HepG2 (cell line): ENCODE data around the gene CYB5A. TPM values are rescaled to one million over a fixed set of nuclear protein-coding genes. Genes with fewer than 3 reads are reported as not detected.

Experiments
- FOXO1 ChIP-seq: sonication (generic); formaldehyde crosslinking; IDR thresholded peaks from 2 replicates; pipeline ENCODE4 v1.4.0; 2020; ENCODE audit warnings: missing genetic modification reagents
- NFKB2 ChIP-seq: sonication (generic); formaldehyde crosslinking; IDR thresholded peaks from 2 replicates; pipeline ENCODE4 v1.4.0; 2020; ENCODE audit warnings: missing genetic modification reagents, borderline replicate concordance
- PAWR ChIP-seq: sonication (generic); formaldehyde crosslinking; IDR thresholded peaks from 2 replicates; pipeline ENCODE4 v1.4.0; 2020; ENCODE audit warnings: missing genetic modification reagents, mild to moderate bottlenecking, borderline replicate concordance
- PLRG1 ChIP-seq: fragments of 450-650 bp; conservative IDR thresholded peaks from 2 replicates; pipeline ENCODE4 v1.6.1; 2016
- RCOR2 ChIP-seq: IDR thresholded peaks from 2 replicates; pipeline ENCODE4 v1.6.1; 2016; ENCODE audit warnings: missing biosample characterization, missing genetic modification reagents
- SIX4 ChIP-seq: sonication (generic); formaldehyde crosslinking; IDR thresholded peaks from 2 replicates; pipeline ENCODE4 v1.4.0; 2020; ENCODE audit warnings: missing genetic modification reagents
- SKI ChIP-seq: fragments of 450-650 bp; IDR thresholded peaks from one replicate; pipeline ENCODE4 v1.6.1; 2018; ENCODE audit warnings: mild to moderate bottlenecking; ENCODE audit not compliant: partially characterized antibody
- SRF ChIP-seq: IDR thresholded peaks from 2 replicates; pipeline ENCODE4 v1.6.1; 2011; ENCODE audit warnings: mild to moderate bottlenecking, low read depth, low read length, moderate library complexity
- TSC22D2 ChIP-seq: sonication (generic); formaldehyde crosslinking; IDR thresholded peaks from 2 replicates; pipeline ENCODE4 v1.5.1; 2020; ENCODE audit warnings: missing genetic modification reagents, mild to moderate bottlenecking, borderline replicate concordance
- WIZ ChIP-seq: sonication (generic); formaldehyde crosslinking; IDR thresholded peaks from 2 replicates; pipeline ENCODE4 v1.5.1; 2020; ENCODE audit warnings: mild to moderate bottlenecking, missing genetic modification reagents
- ZNF441 ChIP-seq: sonication (generic); formaldehyde crosslinking; IDR thresholded peaks from 2 replicates; pipeline ENCODE4 v1.7.0; 2021; ENCODE audit warnings: missing genetic modification reagents, borderline replicate concordance
- polyA plus RNA-seq, 8 experiments: library from polyadenylated mRNA; depleted of rRNA in 3 of 8; stranded (reverse) in 7 of 8; unstranded in 1 of 8; fragments of >200 nt; fragmentation: Illumina TruSeq in 4 of 8; extraction: Trizol in 4 of 8; gene quantifications; 2 replicates each; pipeline versions ENCODE4 v1.2.1 to v1.2.3, GENCODE V29; 2011 to 2016; ENCODE audit warnings: low read depth in 4 of 8, missing spikeins in 1 of 8, mixed read lengths in 1 of 8; ENCODE audit not compliant: insufficient read depth in 1 of 8
- total RNA-seq, 5 experiments: library from RNA; depleted of rRNA; stranded (reverse); fragments of >200 nt; fragmentation: Illumina TruSeq; extraction: Trizol; gene quantifications; 2 replicates each; pipeline ENCODE4 v1.2.3, GENCODE V29; 2016; ENCODE audit warnings: low read depth in 1 of 5
- TF ChIP-seq, protein P1 (sequence below): sonication (generic); formaldehyde crosslinking; IDR thresholded peaks from 2 replicates; pipeline ENCODE4 v1.9.0; 2021; ENCODE audit warnings: mild to moderate bottlenecking, missing genetic modification reagents
- TF ChIP-seq, protein P2 (sequence below): sonication (generic); formaldehyde crosslinking; IDR thresholded peaks from 2 replicates; pipeline ENCODE4 v1.5.1; 2020; ENCODE audit warnings: mild to moderate bottlenecking, missing genetic modification reagents, moderate library complexity
- TF ChIP-seq, protein P3 (sequence below): sonication (generic); formaldehyde crosslinking; IDR thresholded peaks from 2 replicates; pipeline ENCODE4 v1.5.1; 2020; ENCODE audit warnings: mild to moderate bottlenecking, missing genetic modification reagents, borderline replicate concordance

CYB5A gene
- total and polyA plus RNA-seq, 2 of the 13 experiments (the other 11 are each of a cell fraction or from before 2014, with no cell fraction given), result 215 to 356 TPM

DNA sequence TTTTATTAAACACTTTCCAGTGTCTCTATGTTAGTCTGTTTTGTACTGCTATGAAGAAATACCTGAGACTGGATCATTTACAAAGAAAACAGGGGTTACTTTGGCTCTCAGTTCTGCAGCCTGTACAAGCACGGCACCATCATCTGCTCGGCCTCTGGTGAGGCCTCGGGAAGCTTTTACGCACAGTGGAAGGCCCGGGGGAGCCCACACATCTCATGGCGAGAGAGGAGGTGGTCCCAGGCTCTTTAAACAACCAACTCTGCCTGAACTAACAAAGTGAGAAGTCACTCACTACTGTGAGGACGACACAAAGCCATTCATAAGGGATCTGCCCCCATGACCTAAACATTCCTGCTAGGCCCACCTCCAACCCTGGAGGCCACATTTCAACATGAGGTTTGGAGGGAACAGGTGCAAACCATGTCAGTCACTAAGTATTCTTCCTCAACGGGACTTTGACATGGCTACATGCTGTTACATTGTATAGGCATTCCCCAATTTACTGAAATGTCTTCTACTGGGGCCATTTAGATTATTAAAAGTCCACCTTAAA, 26.1 kb downstream of the CYB5A start (continued):
- TF ChIP-seq, protein P1, sequence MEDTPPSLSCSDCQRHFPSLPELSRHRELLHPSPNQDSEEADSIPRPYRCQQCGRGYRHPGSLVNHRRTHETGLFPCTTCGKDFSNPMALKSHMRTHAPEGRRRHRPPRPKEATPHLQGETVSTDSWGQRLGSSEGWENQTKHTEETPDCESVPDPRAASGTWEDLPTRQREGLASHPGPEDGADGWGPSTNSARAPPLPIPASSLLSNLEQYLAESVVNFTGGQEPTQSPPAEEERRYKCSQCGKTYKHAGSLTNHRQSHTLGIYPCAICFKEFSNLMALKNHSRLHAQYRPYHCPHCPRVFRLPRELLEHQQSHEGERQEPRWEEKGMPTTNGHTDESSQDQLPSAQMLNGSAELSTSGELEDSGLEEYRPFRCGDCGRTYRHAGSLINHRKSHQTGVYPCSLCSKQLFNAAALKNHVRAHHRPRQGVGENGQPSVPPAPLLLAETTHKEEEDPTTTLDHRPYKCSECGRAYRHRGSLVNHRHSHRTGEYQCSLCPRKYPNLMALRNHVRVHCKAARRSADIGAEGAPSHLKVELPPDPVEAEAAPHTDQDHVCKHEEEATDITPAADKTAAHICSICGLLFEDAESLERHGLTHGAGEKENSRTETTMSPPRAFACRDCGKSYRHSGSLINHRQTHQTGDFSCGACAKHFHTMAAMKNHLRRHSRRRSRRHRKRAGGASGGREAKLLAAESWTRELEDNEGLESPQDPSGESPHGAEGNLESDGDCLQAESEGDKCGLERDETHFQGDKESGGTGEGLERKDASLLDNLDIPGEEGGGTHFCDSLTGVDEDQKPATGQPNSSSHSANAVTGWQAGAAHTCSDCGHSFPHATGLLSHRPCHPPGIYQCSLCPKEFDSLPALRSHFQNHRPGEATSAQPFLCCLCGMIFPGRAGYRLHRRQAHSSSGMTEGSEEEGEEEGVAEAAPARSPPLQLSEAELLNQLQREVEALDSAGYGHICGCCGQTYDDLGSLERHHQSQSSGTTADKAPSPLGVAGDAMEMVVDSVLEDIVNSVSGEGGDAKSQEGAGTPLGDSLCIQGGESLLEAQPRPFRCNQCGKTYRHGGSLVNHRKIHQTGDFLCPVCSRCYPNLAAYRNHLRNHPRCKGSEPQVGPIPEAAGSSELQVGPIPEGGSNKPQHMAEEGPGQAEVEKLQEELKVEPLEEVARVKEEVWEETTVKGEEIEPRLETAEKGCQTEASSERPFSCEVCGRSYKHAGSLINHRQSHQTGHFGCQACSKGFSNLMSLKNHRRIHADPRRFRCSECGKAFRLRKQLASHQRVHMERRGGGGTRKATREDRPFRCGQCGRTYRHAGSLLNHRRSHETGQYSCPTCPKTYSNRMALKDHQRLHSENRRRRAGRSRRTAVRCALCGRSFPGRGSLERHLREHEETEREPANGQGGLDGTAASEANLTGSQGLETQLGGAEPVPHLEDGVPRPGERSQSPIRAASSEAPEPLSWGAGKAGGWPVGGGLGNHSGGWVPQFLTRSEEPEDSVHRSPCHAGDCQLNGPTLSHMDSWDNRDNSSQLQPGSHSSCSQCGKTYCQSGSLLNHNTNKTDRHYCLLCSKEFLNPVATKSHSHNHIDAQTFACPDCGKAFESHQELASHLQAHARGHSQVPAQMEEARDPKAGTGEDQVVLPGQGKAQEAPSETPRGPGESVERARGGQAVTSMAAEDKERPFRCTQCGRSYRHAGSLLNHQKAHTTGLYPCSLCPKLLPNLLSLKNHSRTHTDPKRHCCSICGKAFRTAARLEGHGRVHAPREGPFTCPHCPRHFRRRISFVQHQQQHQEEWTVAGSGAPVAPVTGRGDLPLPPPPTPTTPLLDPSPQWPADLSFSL (CRISPR knock-in tag), result no peak
- TF ChIP-seq FOXO1 (CRISPR knock-in tag) (no peak), SRF (no peak), NFKB2 (CRISPR knock-in tag) (no peak), ZNF441 (CRISPR knock-in tag) (no peak), TSC22D2 (no peak), PLRG1 (no peak), SIX4 (CRISPR knock-in tag) (no peak), WIZ (CRISPR knock-in tag) (no peak), SKI (no peak), PAWR (CRISPR knock-in tag) (no peak), RCOR2 (CRISPR knock-in tag) (no peak)
- TF ChIP-seq, protein P2, sequence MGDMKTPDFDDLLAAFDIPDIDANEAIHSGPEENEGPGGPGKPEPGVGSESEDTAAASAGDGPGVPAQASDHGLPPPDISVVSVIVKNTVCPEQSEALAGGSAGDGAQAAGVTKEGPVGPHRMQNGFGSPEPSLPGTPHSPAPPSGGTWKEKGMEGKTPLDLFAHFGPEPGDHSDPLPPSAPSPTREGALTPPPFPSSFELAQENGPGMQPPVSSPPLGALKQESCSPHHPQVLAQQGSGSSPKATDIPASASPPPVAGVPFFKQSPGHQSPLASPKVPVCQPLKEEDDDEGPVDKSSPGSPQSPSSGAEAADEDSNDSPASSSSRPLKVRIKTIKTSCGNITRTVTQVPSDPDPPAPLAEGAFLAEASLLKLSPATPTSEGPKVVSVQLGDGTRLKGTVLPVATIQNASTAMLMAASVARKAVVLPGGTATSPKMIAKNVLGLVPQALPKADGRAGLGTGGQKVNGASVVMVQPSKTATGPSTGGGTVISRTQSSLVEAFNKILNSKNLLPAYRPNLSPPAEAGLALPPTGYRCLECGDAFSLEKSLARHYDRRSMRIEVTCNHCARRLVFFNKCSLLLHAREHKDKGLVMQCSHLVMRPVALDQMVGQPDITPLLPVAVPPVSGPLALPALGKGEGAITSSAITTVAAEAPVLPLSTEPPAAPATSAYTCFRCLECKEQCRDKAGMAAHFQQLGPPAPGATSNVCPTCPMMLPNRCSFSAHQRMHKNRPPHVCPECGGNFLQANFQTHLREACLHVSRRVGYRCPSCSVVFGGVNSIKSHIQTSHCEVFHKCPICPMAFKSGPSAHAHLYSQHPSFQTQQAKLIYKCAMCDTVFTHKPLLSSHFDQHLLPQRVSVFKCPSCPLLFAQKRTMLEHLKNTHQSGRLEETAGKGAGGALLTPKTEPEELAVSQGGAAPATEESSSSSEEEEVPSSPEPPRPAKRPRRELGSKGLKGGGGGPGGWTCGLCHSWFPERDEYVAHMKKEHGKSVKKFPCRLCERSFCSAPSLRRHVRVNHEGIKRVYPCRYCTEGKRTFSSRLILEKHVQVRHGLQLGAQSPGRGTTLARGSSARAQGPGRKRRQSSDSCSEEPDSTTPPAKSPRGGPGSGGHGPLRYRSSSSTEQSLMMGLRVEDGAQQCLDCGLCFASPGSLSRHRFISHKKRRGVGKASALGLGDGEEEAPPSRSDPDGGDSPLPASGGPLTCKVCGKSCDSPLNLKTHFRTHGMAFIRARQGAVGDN, result peak; percentile 62
- TF ChIP-seq, protein P3, sequence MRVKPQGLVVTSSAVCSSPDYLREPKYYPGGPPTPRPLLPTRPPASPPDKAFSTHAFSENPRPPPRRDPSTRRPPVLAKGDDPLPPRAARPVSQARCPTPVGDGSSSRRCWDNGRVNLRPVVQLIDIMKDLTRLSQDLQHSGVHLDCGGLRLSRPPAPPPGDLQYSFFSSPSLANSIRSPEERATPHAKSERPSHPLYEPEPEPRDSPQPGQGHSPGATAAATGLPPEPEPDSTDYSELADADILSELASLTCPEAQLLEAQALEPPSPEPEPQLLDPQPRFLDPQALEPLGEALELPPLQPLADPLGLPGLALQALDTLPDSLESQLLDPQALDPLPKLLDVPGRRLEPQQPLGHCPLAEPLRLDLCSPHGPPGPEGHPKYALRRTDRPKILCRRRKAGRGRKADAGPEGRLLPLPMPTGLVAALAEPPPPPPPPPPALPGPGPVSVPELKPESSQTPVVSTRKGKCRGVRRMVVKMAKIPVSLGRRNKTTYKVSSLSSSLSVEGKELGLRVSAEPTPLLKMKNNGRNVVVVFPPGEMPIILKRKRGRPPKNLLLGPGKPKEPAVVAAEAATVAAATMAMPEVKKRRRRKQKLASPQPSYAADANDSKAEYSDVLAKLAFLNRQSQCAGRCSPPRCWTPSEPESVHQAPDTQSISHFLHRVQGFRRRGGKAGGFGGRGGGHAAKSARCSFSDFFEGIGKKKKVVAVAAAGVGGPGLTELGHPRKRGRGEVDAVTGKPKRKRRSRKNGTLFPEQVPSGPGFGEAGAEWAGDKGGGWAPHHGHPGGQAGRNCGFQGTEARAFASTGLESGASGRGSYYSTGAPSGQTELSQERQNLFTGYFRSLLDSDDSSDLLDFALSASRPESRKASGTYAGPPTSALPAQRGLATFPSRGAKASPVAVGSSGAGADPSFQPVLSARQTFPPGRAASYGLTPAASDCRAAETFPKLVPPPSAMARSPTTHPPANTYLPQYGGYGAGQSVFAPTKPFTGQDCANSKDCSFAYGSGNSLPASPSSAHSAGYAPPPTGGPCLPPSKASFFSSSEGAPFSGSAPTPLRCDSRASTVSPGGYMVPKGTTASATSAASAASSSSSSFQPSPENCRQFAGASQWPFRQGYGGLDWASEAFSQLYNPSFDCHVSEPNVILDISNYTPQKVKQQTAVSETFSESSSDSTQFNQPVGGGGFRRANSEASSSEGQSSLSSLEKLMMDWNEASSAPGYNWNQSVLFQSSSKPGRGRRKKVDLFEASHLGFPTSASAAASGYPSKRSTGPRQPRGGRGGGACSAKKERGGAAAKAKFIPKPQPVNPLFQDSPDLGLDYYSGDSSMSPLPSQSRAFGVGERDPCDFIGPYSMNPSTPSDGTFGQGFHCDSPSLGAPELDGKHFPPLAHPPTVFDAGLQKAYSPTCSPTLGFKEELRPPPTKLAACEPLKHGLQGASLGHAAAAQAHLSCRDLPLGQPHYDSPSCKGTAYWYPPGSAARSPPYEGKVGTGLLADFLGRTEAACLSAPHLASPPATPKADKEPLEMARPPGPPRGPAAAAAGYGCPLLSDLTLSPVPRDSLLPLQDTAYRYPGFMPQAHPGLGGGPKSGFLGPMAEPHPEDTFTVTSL (CRISPR knock-in tag), result no peak
